ENCODE data around the gene TNFRSF1A.
A peak's percentile ranks its signal among the peaks of the same experiment; 100 is the strongest.

The TNFRSF1A gene

GRCh38 chr12:6341417-6342139 lies at the start of gene TNFRSF1A:
TNFRSF1A (minus strand) TSS chr12:6342076; CDS start chr12:6341814, 262 bp downstream.
- DNase-seq, result no peak

DNA sequence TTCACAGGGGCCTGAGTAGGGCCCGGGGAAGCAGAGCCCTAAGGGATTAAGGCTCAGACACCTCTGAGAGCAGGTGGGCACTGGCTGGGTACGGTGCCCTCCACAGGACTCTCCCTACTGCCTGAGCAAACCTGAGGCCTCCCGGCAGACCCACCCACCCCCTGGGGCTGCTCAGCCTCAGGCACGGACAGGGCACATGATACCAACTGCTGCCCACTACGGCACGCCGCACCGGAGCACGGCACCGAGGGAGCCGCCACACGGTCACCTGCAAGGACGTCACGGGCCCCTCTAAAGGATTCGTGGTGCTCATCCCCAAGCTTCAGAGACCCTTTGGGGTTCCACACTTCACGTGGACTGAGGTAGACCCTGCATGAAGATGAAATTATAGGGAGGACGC lies 49.1 kb upstream of the TNFRSF1A start:
- DNase-seq, result no peak

- DNase-seq, result no peak
Measured at GRCh38 chr12:6390084-6390799, 48.4 kb upstream of the TNFRSF1A start.

- DNase-seq, result no peak
Measured at GRCh38 chr12:6387541-6387940, 45.7 kb upstream of the TNFRSF1A start.

GRCh38 chr12:6386491-6386890 lies 44.6 kb upstream of the TNFRSF1A start:
- no peak for DNase-seq

- no peak for DNase-seq
Measured at GRCh38 chr12:6386038-6386437, 44.2 kb upstream of the TNFRSF1A start.

GRCh38 chr12:6384499-6385436 lies 42.9 kb upstream of the TNFRSF1A start:
- no peak for DNase-seq

DNA sequence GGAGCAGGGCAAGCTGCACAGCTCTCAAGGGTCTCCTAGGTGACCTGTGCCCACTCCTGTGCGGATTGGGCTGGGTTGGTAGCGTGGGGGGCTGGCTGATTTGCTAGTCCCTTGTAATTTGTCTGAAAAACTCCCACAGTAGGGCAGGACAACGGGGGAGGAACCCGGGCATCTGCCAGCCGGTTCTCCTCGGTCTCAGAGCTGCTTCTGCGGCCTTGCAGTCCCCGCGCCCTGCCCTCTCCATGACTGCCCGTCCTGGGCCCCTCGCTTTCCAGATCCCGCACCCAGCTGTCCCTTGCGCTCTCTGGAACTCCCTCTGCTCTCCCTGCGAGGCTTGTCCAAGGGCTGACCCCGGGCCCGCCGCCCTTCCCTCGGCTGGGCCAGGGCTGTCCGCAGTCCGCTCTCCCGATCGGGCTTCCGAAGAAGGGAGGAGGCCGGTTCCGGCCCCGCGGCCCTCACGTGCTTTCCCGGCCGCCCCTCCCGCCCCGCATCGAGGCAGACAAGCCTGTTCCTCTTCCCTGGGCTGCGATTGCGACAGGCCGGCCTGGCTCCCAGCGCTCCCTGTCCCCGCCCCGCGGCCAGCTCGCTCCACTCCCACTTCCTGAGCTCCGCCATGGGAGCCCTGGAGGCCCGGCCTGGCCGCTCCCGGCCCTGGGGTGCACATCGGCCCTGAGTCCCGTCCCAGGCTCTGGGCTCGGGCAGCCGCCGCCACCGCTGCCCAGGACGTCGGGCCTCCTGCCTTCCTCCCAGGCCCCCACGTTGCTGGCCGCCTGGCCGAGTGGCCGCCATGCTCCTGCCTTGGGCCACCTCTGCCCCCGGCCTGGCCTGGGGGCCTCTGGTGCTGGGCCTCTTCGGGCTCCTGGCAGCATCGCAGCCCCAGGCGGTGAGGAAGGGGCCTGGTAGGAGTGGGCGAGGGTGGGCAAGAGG lies 42.0 kb upstream of the TNFRSF1A start, which contains the start of gene LTBR:
LTBR (plus strand) TSS at position 591 of the 927 bp plus-strand sequence; CDS start at position 788, 197 bp downstream.
- peak; percentile 94 for DNase-seq

DNA sequence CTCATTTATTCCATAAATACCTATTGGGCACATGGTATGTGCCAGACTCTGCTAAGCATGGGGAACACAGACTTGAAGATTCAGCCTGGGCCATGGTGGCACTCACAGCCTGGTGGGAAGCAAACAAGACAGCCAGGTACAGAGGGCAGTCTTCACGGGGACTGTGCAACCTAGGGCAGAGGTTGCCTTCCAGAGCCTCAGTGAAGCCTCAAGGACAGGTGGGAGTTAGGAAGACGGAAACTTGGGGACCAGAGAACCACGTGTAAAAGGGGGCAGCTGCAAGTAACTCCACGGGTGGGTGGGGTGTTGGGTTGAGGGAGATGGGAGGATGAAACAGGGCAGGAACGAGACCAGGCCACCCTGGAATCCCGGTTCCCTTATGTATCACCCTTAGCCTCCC lies 41.1 kb upstream of the TNFRSF1A start:
- DNase-seq, result no peak

- no peak for DNase-seq
Measured at GRCh38 chr12:6382371-6382770, 40.5 kb upstream of the TNFRSF1A start.

GRCh38 chr12:6380141-6381121 lies 38.6 kb upstream of the TNFRSF1A start:
- DNase-seq, result no peak

- DNase-seq, result no peak
Measured at GRCh38 chr12:6378709-6379472, 37.0 kb upstream of the TNFRSF1A start.

DNA sequence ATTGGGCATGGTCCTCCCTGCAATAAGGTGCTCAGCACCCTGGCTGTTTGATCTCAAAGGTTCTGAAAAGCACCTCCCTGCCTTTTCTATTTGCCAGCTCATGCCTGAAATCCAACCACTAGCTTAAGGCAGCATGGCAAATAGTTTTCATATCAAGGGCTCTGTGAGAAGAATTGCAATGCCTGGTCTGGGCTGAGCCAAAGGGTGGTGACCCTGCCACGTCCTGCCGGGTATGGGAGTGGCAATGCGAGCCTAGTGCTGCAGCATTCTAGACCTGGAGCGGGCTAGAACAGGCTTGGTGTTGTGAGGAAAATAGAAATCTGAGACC lies 35.8 kb upstream of the TNFRSF1A start:
- no peak for DNase-seq

DNA sequence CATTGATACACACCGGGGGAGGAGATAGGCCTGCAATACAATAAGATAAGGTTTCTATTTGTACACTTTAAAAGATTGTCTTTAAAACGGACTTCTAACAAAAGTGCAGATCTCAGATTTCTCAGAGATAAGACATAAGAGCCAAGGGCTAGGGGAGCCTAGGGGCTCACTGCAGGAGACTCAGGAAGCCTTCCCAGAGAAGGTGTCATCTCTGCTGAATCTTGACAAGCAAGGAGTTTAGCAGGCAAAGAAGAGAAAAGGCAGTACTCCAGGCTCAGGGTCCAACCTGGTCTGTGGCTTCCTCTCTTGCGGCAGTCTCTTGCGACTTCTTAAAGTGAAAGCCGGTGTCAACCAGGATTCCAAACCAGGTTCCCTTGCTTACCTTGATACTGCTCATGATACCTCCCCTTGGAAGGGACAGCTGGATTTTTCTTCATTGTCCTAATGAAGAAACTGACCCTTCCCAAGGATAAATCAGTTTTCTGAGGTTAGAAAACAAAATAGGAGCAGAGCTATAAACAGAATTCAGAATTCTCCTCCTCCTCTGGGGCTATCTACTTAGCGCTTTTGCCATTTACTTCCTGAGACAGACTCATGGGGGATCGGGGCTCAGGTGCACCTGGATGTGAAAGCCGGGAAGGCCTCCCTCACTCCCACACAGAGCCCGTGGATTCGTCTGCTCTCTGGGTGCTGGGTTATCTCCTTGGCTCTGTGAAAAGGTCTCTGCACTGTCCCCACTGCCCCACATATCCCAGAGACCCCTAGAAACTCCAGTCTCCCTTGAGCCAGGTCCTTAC lies 35.2 kb upstream of the TNFRSF1A start:
- no peak for DNase-seq

GRCh38 chr12:6376079-6376869 lies 34.4 kb upstream of the TNFRSF1A start:
- DNase-seq, result peak; percentile 71

GRCh38 chr12:6375269-6376078 lies 33.6 kb upstream of the TNFRSF1A start, which contains the start of gene SCNN1A:
SCNN1A (minus strand) TSS chr12:6375563; CDS start chr12:6374783, 780 bp downstream.
- peak; percentile 99 for DNase-seq

- DNase-seq, result no peak
Measured at GRCh38 chr12:6374786-6375160, 32.9 kb upstream of the TNFRSF1A start.
